ENCODE results near the gene FEZ2. TPM values are rescaled to one million over a fixed set of nuclear protein-coding genes. Genes with fewer than 3 reads are reported as not detected.

FEZ2 gene
- polyA plus RNA-seq, 1 of the 3 experiments (the other 2 are of a cell fraction): 37.2 TPM

DNA sequence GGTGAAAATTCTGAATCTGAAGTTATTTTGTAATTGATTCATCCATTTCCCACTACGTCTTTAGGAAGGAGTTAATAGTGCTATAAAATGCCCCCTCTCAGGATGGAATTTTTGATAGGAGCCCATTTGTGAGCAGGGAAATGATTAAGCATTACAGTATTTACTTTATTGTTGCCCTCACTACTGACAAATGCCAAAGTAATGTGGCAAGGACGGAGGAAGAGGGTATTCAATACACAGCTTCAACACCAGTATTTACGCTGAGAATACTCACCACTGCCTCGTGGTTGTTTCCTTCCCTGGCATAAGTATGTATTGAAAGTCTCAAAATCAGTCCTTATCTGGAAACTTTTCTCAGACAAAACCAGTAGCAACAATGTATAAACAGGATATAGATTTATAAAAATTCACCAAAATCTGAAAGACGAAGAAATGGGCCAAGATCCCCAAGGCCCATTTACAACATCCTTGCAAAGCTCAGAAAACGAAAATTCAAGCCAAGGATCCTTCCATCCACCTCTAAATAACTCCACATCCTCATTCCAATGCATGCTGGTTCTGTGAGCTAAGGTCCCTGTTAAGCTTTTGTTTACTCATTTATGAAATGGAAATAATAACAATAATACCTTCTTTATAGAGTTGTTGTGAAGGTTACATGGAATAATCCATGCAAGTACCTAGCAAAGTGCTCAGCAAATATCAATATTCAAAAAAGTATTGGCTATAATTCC lies 29.3 kb downstream of the FEZ2 start (continued):
- TF ChIP-seq, protein P1, sequence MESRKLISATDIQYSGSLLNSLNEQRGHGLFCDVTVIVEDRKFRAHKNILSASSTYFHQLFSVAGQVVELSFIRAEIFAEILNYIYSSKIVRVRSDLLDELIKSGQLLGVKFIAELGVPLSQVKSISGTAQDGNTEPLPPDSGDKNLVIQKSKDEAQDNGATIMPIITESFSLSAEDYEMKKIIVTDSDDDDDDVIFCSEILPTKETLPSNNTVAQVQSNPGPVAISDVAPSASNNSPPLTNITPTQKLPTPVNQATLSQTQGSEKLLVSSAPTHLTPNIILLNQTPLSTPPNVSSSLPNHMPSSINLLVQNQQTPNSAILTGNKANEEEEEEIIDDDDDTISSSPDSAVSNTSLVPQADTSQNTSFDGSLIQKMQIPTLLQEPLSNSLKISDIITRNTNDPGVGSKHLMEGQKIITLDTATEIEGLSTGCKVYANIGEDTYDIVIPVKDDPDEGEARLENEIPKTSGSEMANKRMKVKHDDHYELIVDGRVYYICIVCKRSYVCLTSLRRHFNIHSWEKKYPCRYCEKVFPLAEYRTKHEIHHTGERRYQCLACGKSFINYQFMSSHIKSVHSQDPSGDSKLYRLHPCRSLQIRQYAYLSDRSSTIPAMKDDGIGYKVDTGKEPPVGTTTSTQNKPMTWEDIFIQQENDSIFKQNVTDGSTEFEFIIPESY (IDR thresholded peaks at IDR 0.05; ENCODE audit: borderline replicate concordance, low read depth): no peak
- TF ChIP-seq EP300 (IDR thresholded peaks at IDR 0.05; ENCODE audit: borderline replicate concordance in 1 of 2, low read depth in 1 of 2, low read length in 1 of 2) (peak in 1 of 2 experiments; percentile 84; a peak in 2 of 4 replicates), GABPA (IDR thresholded peaks at IDR 0.05; ENCODE audit: low read depth) (no peak), EZH2phosphoT487 (IDR thresholded peaks at IDR 0.05; ENCODE audit: borderline replicate concordance, low read depth) (no peak), CHD2 (IDR thresholded peaks at IDR 0.05; ENCODE audit: low read length, partially characterized antibody) (no peak), SMC3 (IDR thresholded peaks at IDR 0.05; ENCODE audit: low read depth, low read length) (no peak; the same call in 1 of the 2 replicates), GATA2 (CRISPR knock-in tag; IDR thresholded peaks at IDR 0.05) (no peak), MEF2A (IDR thresholded peaks at IDR 0.05; ENCODE audit: borderline replicate concordance, low read depth) (no peak), NRF1 (IDR thresholded peaks at IDR 0.05; ENCODE audit: low read depth, low read length) (no peak), POLR2AphosphoS5 (IDR thresholded peaks at IDR 0.05; ENCODE audit: low read depth, low read length) (peak; percentile 28; the same call in 1 of the 2 replicates), TCF12 (IDR thresholded peaks at IDR 0.05) (peak; percentile 58), CTCF (IDR thresholded peaks at IDR 0.05) (no peak), NFIC (IDR thresholded peaks at IDR 0.05; ENCODE audit: borderline replicate concordance) (peak; percentile 49; the same call in 1 of the 2 replicates), ELF1 (IDR thresholded peaks at IDR 0.05) (no peak), IRF3 (IDR thresholded peaks at IDR 0.05; ENCODE audit: low read depth, low read length) (no peak), RFX5 (IDR thresholded peaks at IDR 0.05; ENCODE audit: low read length) (no peak), SIN3A (IDR thresholded peaks at IDR 0.05; ENCODE audit: borderline replicate concordance, low read depth, low read length) (no peak), FOXM1 (IDR thresholded peaks at IDR 0.05; ENCODE audit: low read depth) (no peak), TAF1 (IDR thresholded peaks at IDR 0.05; ENCODE audit: borderline replicate concordance, low read depth, low read length) (peak; percentile 30; the same call in 1 of the 2 replicates)
- TF ChIP-seq, protein P2, sequence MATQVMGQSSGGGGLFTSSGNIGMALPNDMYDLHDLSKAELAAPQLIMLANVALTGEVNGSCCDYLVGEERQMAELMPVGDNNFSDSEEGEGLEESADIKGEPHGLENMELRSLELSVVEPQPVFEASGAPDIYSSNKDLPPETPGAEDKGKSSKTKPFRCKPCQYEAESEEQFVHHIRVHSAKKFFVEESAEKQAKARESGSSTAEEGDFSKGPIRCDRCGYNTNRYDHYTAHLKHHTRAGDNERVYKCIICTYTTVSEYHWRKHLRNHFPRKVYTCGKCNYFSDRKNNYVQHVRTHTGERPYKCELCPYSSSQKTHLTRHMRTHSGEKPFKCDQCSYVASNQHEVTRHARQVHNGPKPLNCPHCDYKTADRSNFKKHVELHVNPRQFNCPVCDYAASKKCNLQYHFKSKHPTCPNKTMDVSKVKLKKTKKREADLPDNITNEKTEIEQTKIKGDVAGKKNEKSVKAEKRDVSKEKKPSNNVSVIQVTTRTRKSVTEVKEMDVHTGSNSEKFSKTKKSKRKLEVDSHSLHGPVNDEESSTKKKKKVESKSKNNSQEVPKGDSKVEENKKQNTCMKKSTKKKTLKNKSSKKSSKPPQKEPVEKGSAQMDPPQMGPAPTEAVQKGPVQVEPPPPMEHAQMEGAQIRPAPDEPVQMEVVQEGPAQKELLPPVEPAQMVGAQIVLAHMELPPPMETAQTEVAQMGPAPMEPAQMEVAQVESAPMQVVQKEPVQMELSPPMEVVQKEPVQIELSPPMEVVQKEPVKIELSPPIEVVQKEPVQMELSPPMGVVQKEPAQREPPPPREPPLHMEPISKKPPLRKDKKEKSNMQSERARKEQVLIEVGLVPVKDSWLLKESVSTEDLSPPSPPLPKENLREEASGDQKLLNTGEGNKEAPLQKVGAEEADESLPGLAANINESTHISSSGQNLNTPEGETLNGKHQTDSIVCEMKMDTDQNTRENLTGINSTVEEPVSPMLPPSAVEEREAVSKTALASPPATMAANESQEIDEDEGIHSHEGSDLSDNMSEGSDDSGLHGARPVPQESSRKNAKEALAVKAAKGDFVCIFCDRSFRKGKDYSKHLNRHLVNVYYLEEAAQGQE (IDR thresholded peaks at IDR 0.05; ENCODE audit: low read depth, low read length): no peak
- TF ChIP-seq, protein P3, sequence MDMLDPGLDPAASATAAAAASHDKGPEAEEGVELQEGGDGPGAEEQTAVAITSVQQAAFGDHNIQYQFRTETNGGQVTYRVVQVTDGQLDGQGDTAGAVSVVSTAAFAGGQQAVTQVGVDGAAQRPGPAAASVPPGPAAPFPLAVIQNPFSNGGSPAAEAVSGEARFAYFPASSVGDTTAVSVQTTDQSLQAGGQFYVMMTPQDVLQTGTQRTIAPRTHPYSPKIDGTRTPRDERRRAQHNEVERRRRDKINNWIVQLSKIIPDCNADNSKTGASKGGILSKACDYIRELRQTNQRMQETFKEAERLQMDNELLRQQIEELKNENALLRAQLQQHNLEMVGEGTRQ (IDR thresholded peaks at IDR 0.05; ENCODE audit: borderline replicate concordance, low read depth, low read length): no peak
